Mesothelial cell of epicardium (in vitro differentiated cells): Measurements from ENCODE around the gene DLK1. TPM values are rescaled to one million over a fixed set of nuclear protein-coding genes. Genes with fewer than 3 reads are reported as not detected.

Experiments used
- DNase-seq, 2 experiments: peaks; one replicate each; pipeline ENCODE4 v3.0.0; 2021; ENCODE audit warnings: low spot score in 2 of 2; ENCODE audit not compliant: unreplicated experiment in 2 of 2
- H3K27ac Mint-ChIP-seq: 2 replicates; pipeline ENCODE4 v1.8.0; 2021; ENCODE audit warnings: mixed read lengths
- H3K27me3 Mint-ChIP-seq: 2 replicates; pipeline ENCODE4 v1.8.0; 2021; ENCODE audit warnings: low read depth, mixed read lengths
- H3K36me3 Mint-ChIP-seq: 2 replicates; pipeline ENCODE4 v1.8.0; 2021; ENCODE audit warnings: mixed read lengths
- H3K4me1 Mint-ChIP-seq: 2 replicates; pipeline ENCODE4 v1.8.0; 2021; ENCODE audit warnings: mixed read lengths
- H3K4me3 Mint-ChIP-seq: 2 replicates; pipeline ENCODE4 v1.8.0; 2021; ENCODE audit warnings: mild to moderate bottlenecking, moderate library complexity, mixed read lengths
- H3K9me3 Mint-ChIP-seq: 2 replicates; pipeline ENCODE4 v1.8.0; 2021; ENCODE audit warnings: mixed read lengths
- CTCF ChIP-seq: fragments of 200-600 bp; sonication (generic); IDR thresholded peaks from one replicate; pipeline ENCODE4 v1.5.0; 2021; ENCODE audit warnings: antibody characterized with exemption; ENCODE audit not compliant: unreplicated experiment
- total RNA-seq: library from RNA; stranded (reverse); gene quantifications from 3 replicates; pipeline ENCODE4 v1.2.1, GENCODE V29; 2021

The DLK1 gene
- total RNA-seq, 1 donor from 2014 or later = 1,080 TPM

- H3K27me3 Mint-ChIP-seq = no peaks in the 10 kb centered on the region
- H3K27ac Mint-ChIP-seq = no peak overlapping the region
- H3K36me3 Mint-ChIP-seq = no peaks in the 10 kb centered on the region
- TF ChIP-seq CTCF = no peak
- H3K4me3 Mint-ChIP-seq = no peak overlapping the region
- H3K4me1 Mint-ChIP-seq = no peaks in the 10 kb centered on the region
- peak in 1 of 2 experiments; percentile 16 for DNase-seq
- no peaks in the 10 kb centered on the region for H3K9me3 Mint-ChIP-seq
Observed at GRCh38 chr14:100747021-100747586, 20.4 kb downstream of the DLK1 start.

- Mint-ChIP-seq H3K9me3 (no peaks in the 10 kb centered on the region), H3K36me3 (no peaks in the 10 kb centered on the region), H3K27ac (no peak overlapping the region), H3K4me3 (no peak overlapping the region), H3K4me1 (no peaks in the 10 kb centered on the region), H3K27me3 (no peaks in the 10 kb centered on the region)
- peak in 1 of 2 experiments; percentile 20 for DNase-seq
- TF ChIP-seq CTCF = no peak
Observed at GRCh38 chr14:100747736-100748135, 21.0 kb downstream of the DLK1 start.

- H3K27me3 Mint-ChIP-seq = no peaks in the 10 kb centered on the region
- no peak for TF ChIP-seq CTCF
- no peaks in the 10 kb centered on the region for H3K4me1 Mint-ChIP-seq
- H3K9me3 Mint-ChIP-seq = no peaks in the 10 kb centered on the region
- H3K4me3 Mint-ChIP-seq = no peak overlapping the region
- H3K27ac Mint-ChIP-seq = no peak overlapping the region
- no peaks in the 10 kb centered on the region for H3K36me3 Mint-ChIP-seq
- peak in 1 of 2 experiments; percentile 16 for DNase-seq
Observed at GRCh38 chr14:100748403-100748802, 21.7 kb downstream of the DLK1 start.

GRCh38 chr14:100748944-100749343, 22.3 kb downstream of the DLK1 start:
- Mint-ChIP-seq H3K9me3 (no peaks in the 10 kb centered on the region), H3K4me3 (no peak overlapping the region), H3K36me3 (no peaks in the 10 kb centered on the region), H3K4me1 (no peaks in the 10 kb centered on the region), H3K27ac (no peak overlapping the region), H3K27me3 (no peaks in the 10 kb centered on the region)
- DNase-seq = peak in 1 of 2 experiments; percentile 32
- no peak for TF ChIP-seq CTCF

GRCh38 chr14:100749967-100750597, 23.4 kb downstream of the DLK1 start:
- no peaks in the 10 kb centered on the region for H3K9me3 Mint-ChIP-seq
- H3K36me3 Mint-ChIP-seq = no peaks in the 10 kb centered on the region
- H3K4me3 Mint-ChIP-seq = no peak overlapping the region
- H3K4me1 Mint-ChIP-seq = no peaks in the 10 kb centered on the region
- H3K27ac Mint-ChIP-seq = no peak overlapping the region
- no peaks in the 10 kb centered on the region for H3K27me3 Mint-ChIP-seq
- DNase-seq = no peak
- no peak for TF ChIP-seq CTCF
